Mucosa of stomach (tissue), 1 donor: ENCODE measurements around the gene RNFT2.

Experiments
- H3K27me3 ChIP-seq: one replicate; pipeline ENCODE4 v1.7.0; 2013; ENCODE audit warnings: mild to moderate bottlenecking, low read length; ENCODE audit not compliant: control insufficient read depth, insufficient read depth
- H3K36me3 ChIP-seq: one replicate; pipeline ENCODE4 v1.7.0; 2013; ENCODE audit warnings: low read length; ENCODE audit not compliant: control insufficient read depth, insufficient read depth
- H3K4me1 ChIP-seq: one replicate; pipeline ENCODE4 v1.7.0; 2013; ENCODE audit warnings: mild to moderate bottlenecking, low read length; ENCODE audit not compliant: control insufficient read depth, insufficient read depth
- H3K4me3 ChIP-seq: one replicate; pipeline ENCODE4 v1.7.0; 2013; ENCODE audit warnings: low read length
- H3K9ac ChIP-seq: one replicate; pipeline ENCODE4 v1.7.0; 2013; ENCODE audit warnings: mild to moderate bottlenecking, low read length, moderate library complexity
- H3K9me3 ChIP-seq: one replicate; pipeline ENCODE4 v1.7.0; 2013; ENCODE audit warnings: mild to moderate bottlenecking, low read length, moderate library complexity; ENCODE audit not compliant: control insufficient read depth
- donor health status: Pancreatic carcinoma.

The RNFT2 gene

DNA sequence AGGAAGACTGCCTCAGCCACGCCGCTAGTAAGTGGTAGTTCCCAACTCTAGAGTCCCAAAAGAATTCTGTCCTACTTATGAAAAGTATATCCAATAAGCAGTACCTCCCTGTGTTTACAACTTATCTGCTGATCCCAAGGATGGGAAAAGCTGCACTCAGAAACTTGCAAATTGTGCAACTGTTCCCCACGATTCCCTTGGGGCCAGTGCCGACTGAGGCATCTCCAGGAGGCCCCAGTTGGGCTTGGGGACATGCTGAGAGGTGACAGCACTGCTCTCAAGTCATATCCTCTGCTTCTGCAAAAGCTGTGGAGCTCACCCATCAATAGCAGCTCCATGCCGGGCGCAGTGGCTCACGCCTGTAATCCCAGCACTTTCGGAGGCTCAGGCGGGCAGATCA, 23.9 kb upstream of the RNFT2 start:
- Histone ChIP-seq H3K36me3 (no peaks in the 10 kb centered on the region), H3K4me3 (no peak overlapping the region), H3K9me3 (no peaks in the 10 kb centered on the region), H3K9ac (no peak overlapping the region), H3K27me3 (peaks cover 15% of the 10 kb centered on the region), H3K4me1 (peaks cover 4% of the 10 kb centered on the region)

DNA sequence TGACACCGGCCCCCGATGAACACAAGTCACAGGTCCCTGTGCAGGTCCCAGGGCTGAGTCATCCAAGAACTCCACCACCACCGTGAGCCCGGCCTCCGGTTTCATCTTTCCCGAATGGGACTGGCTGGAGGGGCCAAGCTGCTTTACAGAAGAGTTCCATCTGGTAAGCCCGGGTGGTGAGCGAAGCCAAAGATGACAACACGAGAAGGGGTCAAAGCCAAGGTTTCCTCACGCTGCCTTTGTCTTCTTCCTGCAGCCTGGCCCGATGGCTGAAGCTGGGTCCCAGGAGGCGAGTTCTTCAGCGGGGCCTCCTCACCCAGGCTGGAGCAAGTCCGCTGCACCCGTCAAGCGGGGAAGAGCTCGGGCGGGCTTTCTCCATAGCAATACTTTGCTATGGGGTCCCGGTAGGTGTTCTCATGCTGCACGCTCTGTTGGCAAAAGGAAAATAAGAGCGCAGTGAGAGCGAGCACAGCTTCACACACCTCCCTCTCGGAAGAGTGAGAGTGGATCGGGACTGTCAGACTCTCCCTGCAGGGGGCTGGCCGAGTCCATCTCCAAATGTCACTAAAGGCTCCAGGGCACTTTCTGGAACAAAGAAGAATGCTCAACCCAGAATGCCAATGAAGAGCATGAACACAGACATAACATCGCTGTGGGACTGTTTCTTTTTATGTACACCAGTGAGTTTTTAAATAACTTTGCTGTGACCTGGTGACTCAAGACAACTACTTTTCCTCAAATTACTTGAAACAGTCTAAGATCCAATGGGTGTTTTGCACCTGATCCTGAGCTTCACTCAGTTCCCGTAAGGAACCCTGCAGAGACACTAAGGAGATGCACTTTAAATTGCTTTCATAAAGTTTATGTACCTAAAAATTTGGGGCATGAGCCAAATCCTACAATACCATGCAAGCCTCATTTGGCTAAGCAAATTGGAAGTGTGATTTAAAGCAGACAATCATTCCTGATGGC, 20.4 kb upstream of the RNFT2 start:
- no peak overlapping the region for H3K9ac ChIP-seq
- H3K4me1 ChIP-seq, result no peaks in the 10 kb centered on the region
- H3K9me3 ChIP-seq, result no peaks in the 10 kb centered on the region
- no peaks in the 10 kb centered on the region for H3K27me3 ChIP-seq
- no peaks in the 10 kb centered on the region for H3K36me3 ChIP-seq
- H3K4me3 ChIP-seq, result no peak overlapping the region

DNA sequence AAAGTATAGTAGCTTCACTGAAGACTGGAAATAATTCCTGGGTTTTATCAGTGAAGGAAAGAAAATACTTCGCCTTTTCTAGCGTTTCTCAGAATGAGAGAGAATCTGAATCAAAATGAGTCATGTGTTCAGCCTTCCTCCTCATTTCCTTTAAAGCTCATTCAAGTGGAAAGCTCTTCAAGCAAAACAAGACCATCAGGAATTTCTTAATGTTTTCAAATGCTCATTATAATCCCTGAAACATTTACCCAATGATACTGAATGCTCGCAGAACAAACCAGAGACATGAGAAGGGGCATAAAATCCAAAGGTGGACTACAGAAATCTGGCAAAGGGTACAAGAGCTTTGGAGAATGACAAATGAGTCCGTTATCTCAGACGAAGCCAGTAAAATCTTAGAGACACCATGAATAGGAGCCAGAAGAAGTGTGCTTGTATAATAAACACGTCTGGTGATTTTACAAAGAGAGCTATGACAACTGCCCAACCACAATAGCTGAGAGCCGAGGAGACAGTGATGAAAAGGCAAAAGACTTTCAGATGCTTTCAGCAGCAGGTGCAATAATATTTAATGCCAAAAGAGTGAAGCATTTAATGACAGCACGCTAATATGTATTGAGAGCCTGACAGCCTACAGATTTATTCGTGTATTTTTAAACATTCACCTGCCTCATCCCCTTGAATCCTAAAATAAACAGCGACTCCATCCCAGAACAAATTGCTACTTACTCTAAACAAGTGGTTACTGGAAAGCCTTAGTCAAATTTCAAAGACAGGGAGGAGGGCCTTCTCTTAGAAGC, 19.3 kb upstream of the RNFT2 start:
- no peaks in the 10 kb centered on the region for H3K36me3 ChIP-seq

DNA sequence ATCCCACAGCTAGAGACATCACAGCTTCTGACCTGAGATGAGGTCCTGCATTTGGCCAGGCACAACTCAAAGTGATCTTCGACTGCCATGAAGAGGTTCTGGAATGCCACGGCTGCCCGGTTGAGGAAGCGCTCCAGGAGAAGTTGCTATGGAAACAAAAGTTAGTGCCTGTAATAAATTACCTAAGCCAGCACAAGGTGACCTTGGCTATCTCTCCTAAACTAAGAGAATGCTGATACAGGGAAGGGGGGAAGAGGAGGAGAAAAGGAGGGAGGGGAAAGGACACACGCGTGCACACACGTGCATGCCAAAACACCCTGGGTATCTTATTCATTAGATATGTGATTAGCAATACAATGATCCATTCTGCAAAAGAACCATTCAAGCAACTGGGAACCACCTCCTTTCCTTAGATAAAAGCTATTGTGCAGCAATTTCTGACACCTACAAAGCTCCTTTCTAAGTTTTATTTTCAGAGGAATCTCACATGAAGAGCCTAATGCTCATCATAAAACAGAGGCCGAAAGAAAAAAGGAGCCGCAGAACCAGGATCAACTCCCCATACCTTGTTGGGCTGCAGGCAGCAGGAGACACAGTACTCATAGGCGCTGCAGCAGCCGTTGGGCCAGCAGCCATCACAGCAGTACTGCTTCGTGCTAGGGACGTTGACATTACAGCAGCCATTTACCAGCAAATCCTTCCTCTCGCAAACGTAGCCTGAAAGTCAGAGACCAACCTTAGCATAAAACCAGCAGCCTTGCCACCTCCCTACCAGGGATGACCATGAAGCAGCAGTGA, 18.2 kb upstream of the RNFT2 start:
- Histone ChIP-seq H3K36me3 (no peaks in the 10 kb centered on the region), H3K4me1 (no peaks in the 10 kb centered on the region), H3K4me3 (no peak overlapping the region), H3K9me3 (no peaks in the 10 kb centered on the region), H3K9ac (no peak overlapping the region), H3K27me3 (no peaks in the 10 kb centered on the region)

More for the DNA sequence above, 19.3 kb upstream of the RNFT2 start:
- no peaks in the 10 kb centered on the region for H3K27me3 ChIP-seq
- no peaks in the 10 kb centered on the region for H3K4me1 ChIP-seq
- no peaks in the 10 kb centered on the region for H3K9me3 ChIP-seq
- no peak overlapping the region for H3K9ac ChIP-seq
- H3K4me3 ChIP-seq, result no peak overlapping the region

- no peak overlapping the region for H3K9ac ChIP-seq
Measured at GRCh38 chr12:116722245-116722644, 15.9 kb upstream of the RNFT2 start.

GRCh38 chr12:116726694-116727093, 11.4 kb upstream of the RNFT2 start:
- no peak overlapping the region for H3K9ac ChIP-seq
- no peak overlapping the region for H3K4me3 ChIP-seq
- H3K36me3 ChIP-seq, result no peaks in the 10 kb centered on the region
- no peaks in the 10 kb centered on the region for H3K9me3 ChIP-seq
- H3K4me1 ChIP-seq, result peaks cover 25% of the 10 kb centered on the region
- no peaks in the 10 kb centered on the region for H3K27me3 ChIP-seq

More at GRCh38 chr12:116722245-116722644, 15.9 kb upstream of the RNFT2 start:
- Histone ChIP-seq H3K4me1 (peaks cover 11% of the 10 kb centered on the region), H3K36me3 (no peaks in the 10 kb centered on the region), H3K9me3 (no peaks in the 10 kb centered on the region), H3K4me3 (no peak overlapping the region), H3K27me3 (no peaks in the 10 kb centered on the region)

- no peak overlapping the region for H3K9ac ChIP-seq
- no peaks in the 10 kb centered on the region for H3K27me3 ChIP-seq
- H3K36me3 ChIP-seq, result no peaks in the 10 kb centered on the region
- no peak overlapping the region for H3K4me3 ChIP-seq
- H3K4me1 ChIP-seq, result peaks cover 29% of the 10 kb centered on the region
- H3K9me3 ChIP-seq, result no peaks in the 10 kb centered on the region
Measured at GRCh38 chr12:116727261-116727660, 10.9 kb upstream of the RNFT2 start.

DNA sequence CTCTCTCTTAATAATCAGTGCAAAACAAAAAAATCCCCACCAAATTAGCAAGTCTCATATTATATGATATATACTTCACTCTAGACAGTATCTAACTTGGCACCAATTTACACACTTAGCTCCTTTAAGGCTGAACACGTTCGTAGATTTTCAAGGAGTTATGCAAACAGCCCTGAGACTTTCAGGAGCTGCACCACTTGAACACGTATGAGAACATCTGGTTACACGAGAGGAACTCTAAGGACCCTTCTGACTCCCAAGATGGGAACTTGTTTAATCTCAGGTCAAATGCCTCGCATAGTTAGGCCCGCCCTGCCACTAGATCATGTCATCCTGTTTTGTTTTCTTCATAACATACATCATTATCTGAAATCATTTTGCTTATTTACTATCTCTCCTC, 10.2 kb upstream of the RNFT2 start:
- Histone ChIP-seq H3K4me3 (no peak overlapping the region), H3K27me3 (no peaks in the 10 kb centered on the region), H3K36me3 (no peaks in the 10 kb centered on the region), H3K4me1 (peaks cover 29% of the 10 kb centered on the region), H3K9me3 (no peaks in the 10 kb centered on the region), H3K9ac (no peak overlapping the region)

DNA sequence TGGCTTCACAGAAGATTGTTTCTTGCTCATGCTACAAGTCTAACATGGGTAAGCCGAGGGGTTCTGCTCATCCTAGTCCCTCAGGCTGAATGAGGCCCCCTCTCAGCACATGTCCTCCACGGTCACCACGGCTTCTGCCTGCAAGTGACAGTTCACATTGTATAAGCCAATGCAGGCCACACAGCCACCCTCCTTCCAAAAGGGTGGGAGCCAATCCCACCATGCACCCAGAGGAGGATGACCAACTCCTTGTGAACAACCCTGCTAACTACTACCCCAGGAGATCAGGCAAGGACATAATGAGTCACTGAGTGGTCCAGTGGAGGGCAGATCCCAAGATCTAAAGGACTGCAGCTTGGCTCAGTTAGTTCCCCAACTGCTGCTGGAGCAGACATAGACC, 6.3 kb upstream of the RNFT2 start:
- H3K9me3 ChIP-seq, result no peaks in the 10 kb centered on the region
- H3K9ac ChIP-seq, result no peak overlapping the region
- peaks cover 23% of the 10 kb centered on the region for H3K4me1 ChIP-seq
- H3K36me3 ChIP-seq, result no peaks in the 10 kb centered on the region
- H3K4me3 ChIP-seq, result no peak overlapping the region
- no peaks in the 10 kb centered on the region for H3K27me3 ChIP-seq

GRCh38 chr12:116734156-116734768, 3.9 kb upstream of the RNFT2 start:
- no peaks in the 10 kb centered on the region for H3K27me3 ChIP-seq
- peaks cover 15% of the 10 kb centered on the region for H3K4me1 ChIP-seq
- H3K9ac ChIP-seq, result no peak overlapping the region
- no peaks in the 10 kb centered on the region for H3K36me3 ChIP-seq
- no peak overlapping the region for H3K4me3 ChIP-seq
- no peaks in the 10 kb centered on the region for H3K9me3 ChIP-seq

- H3K9me3 ChIP-seq, result no peaks in the 10 kb centered on the region
- H3K36me3 ChIP-seq, result no peaks in the 10 kb centered on the region
- H3K4me3 ChIP-seq, result no peak overlapping the region
- no peaks in the 10 kb centered on the region for H3K27me3 ChIP-seq
- peaks cover 15% of the 10 kb centered on the region for H3K4me1 ChIP-seq
- H3K9ac ChIP-seq, result no peak overlapping the region
Measured at GRCh38 chr12:116735084-116735483, 3.0 kb upstream of the RNFT2 start.
